Stomach (tissue), 9 donors: ENCODE data around the gene CLEC18B. TPM values are rescaled to one million over a fixed set of nuclear protein-coding genes. Genes with fewer than 3 reads are reported as not detected.

Source experiments
- DNase-seq, 2 donors: peaks; one replicate each; pipeline versions ENCODE4 v3.0.0 to v3.0.0-alpha.2; 2013 to 2019
- H3K27ac ChIP-seq, 5 donors: fragments of 200-600 bp in 4 of 5; sonication (generic) in 4 of 5; one replicate each; pipeline ENCODE4 v1.5.1; 2013 to 2019; ENCODE audit warnings: mild to moderate bottlenecking in 1 of 5, moderate library complexity in 1 of 5
- H3K27me3 ChIP-seq, 3 donors: fragments of 200-600 bp; sonication (generic); one replicate each; pipeline ENCODE4 v1.5.1; 2017 to 2019; ENCODE audit warnings: mixed run types in 1 of 3
- H3K36me3 ChIP-seq, 4 donors: fragments of 200-600 bp; sonication (generic); 1 replicate in 3 of 4; 2 replicates in 1 of 4; pipeline ENCODE4 v1.5.1; 2016 to 2019
- H3K4me1 ChIP-seq, 4 donors: fragments of 200-600 bp; sonication (generic); one replicate each; pipeline ENCODE4 v1.5.1; 2016 to 2019
- H3K4me3 ChIP-seq, 4 donors: fragments of 200-600 bp; sonication (generic) in 3 of 4; one replicate each; pipeline ENCODE4 v1.5.1; 2016 to 2019; ENCODE audit warnings: mild to moderate bottlenecking in 1 of 4
- H3K9me3 ChIP-seq, 4 donors: fragments of 200-600 bp; sonication (generic); one replicate each; pipeline ENCODE4 v1.5.1; 2016 to 2019
- CTCF ChIP-seq, 7 experiments: fragments of 450-650 bp in 4 of 7; fragments of 200-600 bp in 3 of 7; sonication (generic) in 3 of 7; IDR thresholded peaks; one replicate each; pipeline ENCODE4 v1.5.1; 2016 to 2019; ENCODE audit warnings: antibody characterized with exemption in 7 of 7, control low read depth in 2 of 7, mild to moderate bottlenecking in 1 of 7
- EP300 ChIP-seq: sonication (generic); formaldehyde crosslinking; IDR thresholded peaks from one replicate; pipeline ENCODE4 v1.6.1; 2017; ENCODE audit warnings: antibody characterized with exemption
- POLR2A ChIP-seq, 4 donors: fragments of 450-650 bp; IDR thresholded peaks; one replicate each; pipeline ENCODE4 v1.6.1; 2016; ENCODE audit warnings: antibody characterized with exemption in 4 of 4, control low read depth in 2 of 4, mild to moderate bottlenecking in 1 of 4, moderate library complexity in 1 of 4
- POLR2AphosphoS5 ChIP-seq, 3 donors: sonication (generic); formaldehyde crosslinking; IDR thresholded peaks; one replicate each; pipeline ENCODE4 v1.6.1; 2016; ENCODE audit warnings: antibody characterized with exemption in 3 of 3
- WGBS, 5 donors: extraction: QIAGEN DNeasy Blood & Tissue Kit in 3 of 5; methylation state at CpG; one replicate each; pipeline versions ENCODE4 v1.1.5 to v1.1.7; 2013 to 2018; 5-methylcytosine and 5-hydroxymethylcytosine counted together
- intact Hi-C: fragments of 100-400 bp; cut with DNase I; formaldehyde crosslinking; loops from one replicate; pipeline ENCODE4 v1.15.1; 2023; ENCODE audit warnings: low total_unique reads
- polyA plus RNA-seq, 3 donors: library from polyadenylated mRNA; stranded (reverse); fragments of 200-250 nt; gene quantifications; one replicate each; pipeline ENCODE4 v1.2.3, GENCODE V29; 2013
- total RNA-seq, 5 donors: library from RNA; depleted of rRNA; stranded (reverse); fragments of >200 nt; gene quantifications; one replicate each; pipeline versions ENCODE4 v1.1.0 to v1.2.3, GENCODE V29; 2014 to 2016
- donor health status: healthy with polysubstance abuse.
- donor health status: Bipolar disorder and iron deficiency.
- donor health status: healthy.

CLEC18B gene
- total and polyA plus RNA-seq, 8 donors, result 0.25 to 2.6 (median 2.6) TPM; not detected in 5

GRCh38 chr16:74461826-74462225 lies 40.5 kb upstream of the CLEC18B start:
- H3K27ac ChIP-seq, result no peak overlapping the region
- peak in 1 of 2 donors; percentile 15 for DNase-seq
- H3K9me3 ChIP-seq, result no peaks in the 10 kb centered on the region
- intact Hi-C loops, result no loop called here
- H3K4me3 ChIP-seq, result no peak overlapping the region
- WGBS, 5 donors, result 65 to 85% (median 75%) methylated on average over 9 of the region's 9 CpGs
- no peak for TF ChIP-seq POLR2AphosphoS5 (IDR thresholded peaks at IDR 0.05)
- TF ChIP-seq CTCF (IDR thresholded peaks at IDR 0.05), result no peak
- TF ChIP-seq EP300, result no peak
- TF ChIP-seq POLR2A (IDR thresholded peaks at IDR 0.05), result no peak
- no peaks in the 10 kb centered on the region for H3K4me1 ChIP-seq
- H3K36me3 ChIP-seq, result peaks cover 51 to 100% (median 100%) of the 10 kb centered on the region in 4 donors
- no peaks in the 10 kb centered on the region for H3K27me3 ChIP-seq

- H3K9me3 ChIP-seq, result no peaks in the 10 kb centered on the region
- no peak overlapping the region for H3K4me3 ChIP-seq
- 41 to 70% (median 59%) methylated on average over 7 of the region's 7 CpGs for WGBS, 5 donors
- no peak for TF ChIP-seq CTCF (IDR thresholded peaks at IDR 0.05)
- TF ChIP-seq POLR2A (IDR thresholded peaks at IDR 0.05), result no peak
- TF ChIP-seq EP300, result no peak
- no peak for TF ChIP-seq POLR2AphosphoS5 (IDR thresholded peaks at IDR 0.05)
- peaks cover 48 to 100% (median 100%) of the 10 kb centered on the region in 4 donors for H3K36me3 ChIP-seq
- intact Hi-C loops, result no loop called here
- no peaks in the 10 kb centered on the region for H3K4me1 ChIP-seq
- H3K27ac ChIP-seq, result peak overlapping the region in 1 of 5 donors; percentile 4
- DNase-seq, result peak in 1 of 2 donors; percentile 13
- H3K27me3 ChIP-seq, result no peaks in the 10 kb centered on the region
These were observed 39.3 kb upstream of the CLEC18B start for GRCh38 chr16:74460542-74460941.

- Histone ChIP-seq H3K4me3 (no peak overlapping the region), H3K36me3 (peaks cover 32 to 99% (median 97%) of the 10 kb centered on the region in 4 donors), H3K4me1 (no peaks in the 10 kb centered on the region), H3K27me3 (no peaks in the 10 kb centered on the region), H3K9me3 (no peaks in the 10 kb centered on the region), H3K27ac (no peak overlapping the region)
- 94 to 96% (median 94%) methylated on average over 16 of the region's 16 CpGs for WGBS, 5 donors
- no peak for DNase-seq
- TF ChIP-seq POLR2AphosphoS5 (IDR thresholded peaks at IDR 0.05), result no peak
- TF ChIP-seq EP300, result no peak
- no peak for TF ChIP-seq CTCF (IDR thresholded peaks at IDR 0.05)
- intact Hi-C loops, result no loop called here
These were observed 35.0 kb upstream of the CLEC18B start for GRCh38 chr16:74456290-74456625.

GRCh38 chr16:74455619-74456289 lies 34.5 kb upstream of the CLEC18B start:
- intact Hi-C loops, result no loop called here
- H3K36me3 ChIP-seq, result peaks cover 36 to 99% (median 97%) of the 10 kb centered on the region in 4 donors
- H3K4me1 ChIP-seq, result no peaks in the 10 kb centered on the region
- WGBS, 5 donors, result 82 to 94% (median 90%) methylated on average over 10 of the region's 10 CpGs
- DNase-seq, result no peak
- no peak overlapping the region for H3K27ac ChIP-seq
- H3K4me3 ChIP-seq, result no peak overlapping the region
- TF ChIP-seq CTCF (IDR thresholded peaks at IDR 0.05), result no peak
- TF ChIP-seq POLR2AphosphoS5 (IDR thresholded peaks at IDR 0.05), result no peak
- TF ChIP-seq POLR2A (IDR thresholded peaks at IDR 0.05), result no peak
- TF ChIP-seq EP300, result no peak
- H3K9me3 ChIP-seq, result no peaks in the 10 kb centered on the region
- H3K27me3 ChIP-seq, result no peaks in the 10 kb centered on the region
